Measurements from ENCODE around the gene OR5F1.

Gene OR5F1

GRCh38 chr11:55967914-55968313 is 26.5 kb downstream of the OR5F1 start:
- no peak overlapping the region for H3K56ac ChIP-seq (ENCODE audit: low read length)

GRCh38 chr11:55966391-55966790 is 28.0 kb downstream of the OR5F1 start:
- Histone ChIP-seq H3K56ac (ENCODE audit: low read length) (no peak overlapping the region), H2BK15ac (replicated peaks; ENCODE audit: low read depth) (no peak overlapping the region), H3K79me2 (ENCODE audit: control insufficient read depth, insufficient read depth, low read length) (no peaks in the 10 kb centered on the region), H3K23ac (ENCODE audit: low read length) (no peak overlapping the region), H3K18ac (ENCODE audit: low read length) (no peak overlapping the region), H3K4ac (ENCODE audit: low read depth, low read length) (no peak overlapping the region), H3K4me3 (ENCODE audit: low read length) (no peak overlapping the region), H3K79me1 (ENCODE audit: low read length) (no peaks in the 10 kb centered on the region), H2AK5ac (ENCODE audit: low read length) (no peak overlapping the region), H3K4me1 (ENCODE audit: control insufficient read depth, low read depth, low read length) (no peaks in the 10 kb centered on the region), H3K36me3 (ENCODE audit: control insufficient read depth, insufficient read depth, low read length) (no peaks in the 10 kb centered on the region), H3K27me3 (ENCODE audit: insufficient read depth, low read length, poor library complexity) (no peaks in the 10 kb centered on the region), H3K9ac (ENCODE audit: low read length) (no peak overlapping the region), H4K5ac (ENCODE audit: low read length) (no peak overlapping the region), H2BK5ac (ENCODE audit: low read length) (no peak overlapping the region), H2BK120ac (ENCODE audit: low read depth, low read length) (no peak overlapping the region), H3K4me2 (ENCODE audit: low read length) (no peak overlapping the region), H3K27ac (ENCODE audit: low read depth, low read length) (no peak overlapping the region), H4K8ac (ENCODE audit: low read depth, low read length) (no peak overlapping the region)
- no CpG with 5 or more reads among the region's 2 CpGs for WGBS (ENCODE audit: extremely low coverage, insufficient coverage, low lambda C conversion rate)
- DNase-seq = peak; percentile 72

More at GRCh38 chr11:55967914-55968313, 26.5 kb downstream of the OR5F1 start:
- no peak for DNase-seq
- Histone ChIP-seq H3K79me2 (ENCODE audit: control insufficient read depth, insufficient read depth, low read length) (no peaks in the 10 kb centered on the region), H3K79me1 (ENCODE audit: low read length) (no peaks in the 10 kb centered on the region), H3K36me3 (ENCODE audit: control insufficient read depth, insufficient read depth, low read length) (no peaks in the 10 kb centered on the region), H3K18ac (ENCODE audit: low read length) (no peak overlapping the region), H3K27me3 (ENCODE audit: insufficient read depth, low read length, poor library complexity) (no peaks in the 10 kb centered on the region), H3K4me1 (ENCODE audit: control insufficient read depth, low read depth, low read length) (no peaks in the 10 kb centered on the region), H2BK15ac (replicated peaks; ENCODE audit: low read depth) (no peak overlapping the region), H4K8ac (ENCODE audit: low read depth, low read length) (no peak overlapping the region), H3K4me3 (ENCODE audit: low read length) (no peak overlapping the region), H4K5ac (ENCODE audit: low read length) (no peak overlapping the region), H3K4me2 (ENCODE audit: low read length) (no peak overlapping the region), H3K23ac (ENCODE audit: low read length) (no peak overlapping the region), H2BK120ac (ENCODE audit: low read depth, low read length) (no peak overlapping the region), H2AK5ac (ENCODE audit: low read length) (no peak overlapping the region), H2BK5ac (ENCODE audit: low read length) (no peak overlapping the region), H3K27ac (ENCODE audit: low read depth, low read length) (no peak overlapping the region), H3K4ac (ENCODE audit: low read depth, low read length) (no peak overlapping the region), H3K9ac (ENCODE audit: low read length) (no peak overlapping the region)
- WGBS (ENCODE audit: extremely low coverage, insufficient coverage, low lambda C conversion rate) = no CpG with 5 or more reads among the region's 5 CpGs

- Histone ChIP-seq H2BK5ac (ENCODE audit: low read length) (no peak overlapping the region), H3K27ac (ENCODE audit: low read depth, low read length) (no peak overlapping the region), H2BK120ac (ENCODE audit: low read depth, low read length) (no peak overlapping the region), H4K5ac (ENCODE audit: low read length) (no peak overlapping the region), H3K36me3 (ENCODE audit: control insufficient read depth, insufficient read depth, low read length) (no peaks in the 10 kb centered on the region), H2AK5ac (ENCODE audit: low read length) (no peak overlapping the region), H3K4me1 (ENCODE audit: control insufficient read depth, low read depth, low read length) (no peaks in the 10 kb centered on the region), H3K79me2 (ENCODE audit: control insufficient read depth, insufficient read depth, low read length) (no peaks in the 10 kb centered on the region), H3K4ac (ENCODE audit: low read depth, low read length) (no peak overlapping the region), H2BK15ac (replicated peaks; ENCODE audit: low read depth) (no peak overlapping the region), H3K4me2 (ENCODE audit: low read length) (no peak overlapping the region), H3K79me1 (ENCODE audit: low read length) (no peaks in the 10 kb centered on the region), H3K4me3 (ENCODE audit: low read length) (no peak overlapping the region), H4K8ac (ENCODE audit: low read depth, low read length) (no peak overlapping the region), H3K56ac (ENCODE audit: low read length) (no peak overlapping the region), H3K18ac (ENCODE audit: low read length) (no peak overlapping the region), H3K23ac (ENCODE audit: low read length) (no peak overlapping the region), H3K27me3 (ENCODE audit: insufficient read depth, low read length, poor library complexity) (no peaks in the 10 kb centered on the region), H3K9ac (ENCODE audit: low read length) (no peak overlapping the region)
- no peak for DNase-seq
- no CpG with 5 or more reads among the region's 4 CpGs for WGBS (ENCODE audit: extremely low coverage, insufficient coverage, low lambda C conversion rate)
Observed at GRCh38 chr11:55956521-55956920, 37.9 kb downstream of the OR5F1 start.

GRCh38 chr11:55949330-55949729 is 45.1 kb downstream of the OR5F1 start:
- H3K4me1 ChIP-seq (ENCODE audit: control insufficient read depth, low read depth, low read length) = no peaks in the 10 kb centered on the region
- H2BK15ac ChIP-seq (replicated peaks; ENCODE audit: low read depth) = no peak overlapping the region
- H2AK5ac ChIP-seq (ENCODE audit: low read length) = no peak overlapping the region
- H2BK5ac ChIP-seq (ENCODE audit: low read length) = no peak overlapping the region
- H4K5ac ChIP-seq (ENCODE audit: low read length) = no peak overlapping the region
- no peak overlapping the region for H3K4me2 ChIP-seq (ENCODE audit: low read length)
- no peak overlapping the region for H3K18ac ChIP-seq (ENCODE audit: low read length)
- no peak overlapping the region for H3K9ac ChIP-seq (ENCODE audit: low read length)
- H3K23ac ChIP-seq (ENCODE audit: low read length) = no peak overlapping the region
- H3K79me2 ChIP-seq (ENCODE audit: control insufficient read depth, insufficient read depth, low read length) = no peaks in the 10 kb centered on the region
- no peak overlapping the region for H3K4ac ChIP-seq (ENCODE audit: low read depth, low read length)
- no peak overlapping the region for H2BK120ac ChIP-seq (ENCODE audit: low read depth, low read length)
- peak; percentile 25 for DNase-seq
- no peaks in the 10 kb centered on the region for H3K27me3 ChIP-seq (ENCODE audit: insufficient read depth, low read length, poor library complexity)
- WGBS (ENCODE audit: extremely low coverage, insufficient coverage, low lambda C conversion rate) = no CpG with 5 or more reads among the region's 4 CpGs
- H3K79me1 ChIP-seq (ENCODE audit: low read length) = no peaks in the 10 kb centered on the region
- no peak overlapping the region for H4K8ac ChIP-seq (ENCODE audit: low read depth, low read length)
- no peak overlapping the region for H3K56ac ChIP-seq (ENCODE audit: low read length)
- H3K27ac ChIP-seq (ENCODE audit: low read depth, low read length) = no peak overlapping the region
- H3K36me3 ChIP-seq (ENCODE audit: control insufficient read depth, insufficient read depth, low read length) = no peaks in the 10 kb centered on the region
- H3K4me3 ChIP-seq (ENCODE audit: low read length) = no peak overlapping the region

All from mesendoderm (in vitro differentiated cells).